Small intestine (tissue), 7 donors: ENCODE data around the gene UBASH3A. TPM values are rescaled to one million over a fixed set of nuclear protein-coding genes. Genes with fewer than 3 reads are reported as not detected.
"Not testable (repeated sequence)": the region's sequence is repeated elsewhere in the genome, so short reads cannot be mapped to it uniquely, and the experiment has no call there.

Experiments
- DNase-seq, 2 donors: peaks; one replicate each; pipeline versions ENCODE4 v3.0.0 to v3.0.0-alpha.2; 2013
- FAIRE-seq: peaks from 2 replicates; lab custom pipeline; 2012; peaks lifted over from hg19 to GRCh38; lab: Jason Lieb, UNC
- H3K27ac ChIP-seq, 3 donors: one replicate each; pipeline ENCODE4 v1.5.1; 2013; ENCODE audit warnings: low read length in 2 of 3, mild to moderate bottlenecking in 2 of 3, control low read depth in 1 of 3, inconsistent platforms in 1 of 3, low read depth in 1 of 3, moderate library complexity in 1 of 3
- H3K27me3 ChIP-seq, 3 donors: one replicate each; pipeline ENCODE4 v1.6.1; 2013; ENCODE audit warnings: low read length in 3 of 3, inconsistent platforms in 1 of 3; ENCODE audit not compliant: control insufficient read depth in 3 of 3, insufficient read depth in 3 of 3
- H3K36me3 ChIP-seq, 3 donors: one replicate each; pipeline ENCODE4 v1.6.1; 2013; ENCODE audit warnings: low read length in 3 of 3, inconsistent platforms in 1 of 3, low read depth in 1 of 3, mild to moderate bottlenecking in 1 of 3, moderate library complexity in 1 of 3; ENCODE audit not compliant: control insufficient read depth in 3 of 3, insufficient read depth in 2 of 3
- H3K4me1 ChIP-seq, 3 donors: one replicate each; pipeline ENCODE4 v1.6.1; 2013; ENCODE audit warnings: low read length in 2 of 3, inconsistent platforms in 1 of 3, low read depth in 1 of 3, mild to moderate bottlenecking in 1 of 3, moderate library complexity in 1 of 3; ENCODE audit not compliant: control insufficient read depth in 3 of 3, insufficient read depth in 2 of 3
- H3K4me3 ChIP-seq, 3 donors: one replicate each; pipeline ENCODE4 v1.5.1; 2013; ENCODE audit warnings: low read length in 3 of 3, control low read depth in 1 of 3, inconsistent platforms in 1 of 3, low read depth in 1 of 3, mild to moderate bottlenecking in 1 of 3, moderate library complexity in 1 of 3
- H3K9me3 ChIP-seq, 2 donors: one replicate each; pipeline ENCODE4 v1.6.1; 2013; ENCODE audit warnings: low read depth in 1 of 2, low read length in 1 of 2; ENCODE audit not compliant: control insufficient read depth in 2 of 2, insufficient read depth in 1 of 2
- WGBS, 3 donors: extraction: QIAGEN DNeasy Blood & Tissue Kit; methylation state at CpG; one replicate each; pipeline ENCODE4 v1.1.7; 2013; 5-methylcytosine and 5-hydroxymethylcytosine counted together
- polyA plus RNA-seq, 4 donors: library from polyadenylated mRNA; stranded (reverse) in 3 of 4; unstranded in 1 of 4; fragments of 200-250 nt in 3 of 4; fragments of 120-200 nt in 1 of 4; gene quantifications; one replicate each; pipeline versions ENCODE4 v1.2.1 to v1.2.3, GENCODE V29; 2013
- donor health status: healthy with polysubstance abuse.
- donor health status: control.
- donor health status: control.
- donor health status: Bipolar disorder and iron deficiency.
- donor health status: healthy.

Gene UBASH3A
- polyA plus RNA-seq, 4 donors: 0.42 to 2.4 (median 0.76) TPM

DNA sequence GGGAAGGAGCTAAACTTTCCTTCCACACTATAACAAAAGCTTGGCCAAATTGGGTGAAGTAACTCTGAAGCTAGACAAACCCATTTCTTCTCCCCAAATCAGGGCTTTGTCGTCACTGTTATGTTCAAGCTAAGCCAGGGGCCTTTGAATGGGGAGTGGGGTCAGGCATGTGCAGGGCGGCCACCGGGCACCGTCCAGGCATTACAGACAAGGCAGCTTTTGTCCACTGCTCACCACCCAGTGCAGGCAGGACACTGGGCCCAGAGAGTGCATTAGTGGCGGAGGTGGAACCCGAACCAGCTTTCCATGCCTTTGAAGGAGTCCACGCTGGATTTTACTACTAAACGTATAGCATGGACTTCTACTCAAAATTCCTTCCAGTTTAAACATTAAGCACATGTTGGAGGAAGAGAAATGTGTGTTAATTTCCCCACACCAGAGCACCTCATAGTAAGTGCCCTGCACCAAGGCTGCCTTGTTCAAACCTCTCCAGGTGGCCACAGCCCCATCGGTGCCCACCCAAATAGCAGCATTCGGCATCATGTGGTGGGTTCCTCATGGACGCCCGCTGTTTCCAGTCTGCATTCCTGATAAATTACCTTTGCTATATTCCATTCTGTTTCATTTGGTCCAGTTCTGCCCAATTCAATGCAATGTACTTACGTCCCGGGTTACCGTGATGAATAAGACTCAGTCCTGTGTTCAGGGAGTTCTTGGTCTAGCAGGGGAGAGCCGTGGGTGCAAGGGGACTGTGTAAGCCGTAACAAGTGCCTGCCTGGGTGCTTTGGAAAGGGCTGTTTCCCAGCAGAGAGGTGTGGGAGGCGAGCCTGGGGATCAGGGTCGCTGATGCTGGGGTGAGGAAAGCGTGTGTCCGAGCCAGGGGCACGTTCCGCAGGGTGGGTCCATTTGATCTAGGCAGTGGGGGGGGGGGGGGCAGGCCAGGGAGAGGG lies 1.6 kb downstream of the UBASH3A start:
- no peaks in the 10 kb centered on the region for H3K36me3 ChIP-seq
- 75 to 86% (median 80%) methylated on average over 23 of the region's 23 CpGs for WGBS, 3 donors

GRCh38 chr21:42406201-42406621 lies 2.5 kb downstream of the UBASH3A start:
- peaks cover 0 to 7% (median 3%) of the 10 kb centered on the region in 3 donors for H3K4me1 ChIP-seq
- H3K4me3 ChIP-seq: peak overlapping the region in 1 of 3 donors; percentile 38
- H3K27me3 ChIP-seq: no peaks in the 10 kb centered on the region
- FAIRE-seq: no peak
- H3K36me3 ChIP-seq: no peaks in the 10 kb centered on the region
- DNase-seq: peak in 1 of 2 donors; percentile 42
- peak overlapping the region in 2 of 3 donors; percentile 41 to 63 for H3K27ac ChIP-seq
- WGBS, 3 donors: 61 to 76% (median 75%) methylated on average over 10 of the region's 10 CpGs
- H3K9me3 ChIP-seq: no peaks in the 10 kb centered on the region

More for the DNA sequence above, 1.6 kb downstream of the UBASH3A start:
- Histone ChIP-seq H3K4me1 (peaks cover 0 to 7% (median 3%) of the 10 kb centered on the region in 3 donors), H3K27me3 (no peaks in the 10 kb centered on the region), H3K27ac (peak overlapping the region in 2 of 3 donors; percentile 50 to 63), H3K9me3 (no peaks in the 10 kb centered on the region), H3K4me3 (peak overlapping the region in 1 of 3 donors; percentile 38)
- no peak for FAIRE-seq
- no peak for DNase-seq

GRCh38 chr21:42406866-42407265 lies 3.2 kb downstream of the UBASH3A start:
- FAIRE-seq (no peak), DNase-seq (no peak)
- peak overlapping the region in 2 of 3 donors; percentile 17 to 48 for H3K27ac ChIP-seq
- H3K27me3 ChIP-seq: no peaks in the 10 kb centered on the region
- peaks cover 0 to 7% (median 3%) of the 10 kb centered on the region in 3 donors for H3K4me1 ChIP-seq
- H3K36me3 ChIP-seq: no peaks in the 10 kb centered on the region
- H3K9me3 ChIP-seq: no peaks in the 10 kb centered on the region
- H3K4me3 ChIP-seq: no peak overlapping the region
- 63 to 79% (median 74%) methylated on average over 7 of the region's 7 CpGs for WGBS, 3 donors

GRCh38 chr21:42407476-42407875 lies 3.8 kb downstream of the UBASH3A start:
- H3K36me3 ChIP-seq: no peaks in the 10 kb centered on the region
- no peaks in the 10 kb centered on the region for H3K9me3 ChIP-seq
- WGBS, 3 donors: 81 to 91% (median 88%) methylated on average over 5 of the region's 5 CpGs
- H3K27ac ChIP-seq: peak overlapping the region in 1 of 3 donors; percentile 48
- DNase-seq: no peak
- H3K27me3 ChIP-seq: no peaks in the 10 kb centered on the region
- no peak for FAIRE-seq
- peaks cover 0 to 4% (median 3%) of the 10 kb centered on the region in 3 donors for H3K4me1 ChIP-seq
- H3K4me3 ChIP-seq: no peak overlapping the region

DNA sequence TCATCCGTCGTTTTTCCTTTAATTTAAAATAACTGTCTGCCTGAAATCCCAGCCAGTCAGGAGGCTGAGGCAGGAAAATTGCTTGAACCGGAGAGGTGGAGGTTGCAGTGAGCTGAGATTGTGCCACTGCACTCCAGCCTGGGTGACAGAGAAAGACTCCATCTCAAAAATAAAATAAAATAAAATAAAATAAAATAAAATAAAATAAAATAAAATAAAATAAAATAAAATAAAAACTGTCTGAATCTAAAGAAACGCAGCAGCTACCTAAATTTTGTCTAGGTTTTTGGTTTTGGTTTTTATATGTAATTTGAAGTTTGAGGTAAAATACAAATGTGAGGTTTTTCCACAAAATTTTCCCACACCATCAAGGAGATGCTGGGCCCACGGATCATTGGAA lies 5.0 kb downstream of the UBASH3A start:
- not testable (repeated sequence) for FAIRE-seq, H3K27ac ChIP-seq, H3K36me3 ChIP-seq, DNase-seq, H3K9me3 ChIP-seq, H3K4me1 ChIP-seq, H3K27me3 ChIP-seq, H3K4me3 ChIP-seq
- WGBS, 3 donors: 85 to 90% (median 90%) methylated on average over 5 of the region's 5 CpGs

DNA sequence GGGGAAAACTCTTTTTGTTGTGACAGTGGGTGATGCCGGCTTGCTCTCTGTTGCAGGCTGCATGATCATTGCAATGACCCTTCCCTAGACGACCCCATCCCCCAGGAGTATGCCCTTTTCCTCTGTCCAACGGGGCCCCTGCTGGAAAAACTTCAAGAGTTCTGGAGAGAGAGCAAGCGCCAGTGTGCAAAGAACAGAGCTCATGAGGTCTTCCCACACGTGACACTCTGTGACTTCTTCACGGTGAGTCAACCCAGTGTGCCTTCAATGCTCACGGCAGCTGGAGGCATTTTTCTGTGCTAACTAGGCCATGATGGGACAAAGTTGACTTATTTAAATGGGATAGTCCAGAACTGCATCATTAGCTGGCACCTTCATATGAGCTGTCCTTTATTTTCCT lies 5.7 kb downstream of the UBASH3A start:
- Histone ChIP-seq H3K27ac (no peak overlapping the region), H3K36me3 (no peaks in the 10 kb centered on the region), H3K4me3 (no peak overlapping the region), H3K4me1 (peaks cover 0 to 3% (median 0%) of the 10 kb centered on the region in 3 donors), H3K27me3 (no peaks in the 10 kb centered on the region), H3K9me3 (no peaks in the 10 kb centered on the region)
- DNase-seq: no peak
- 76 to 77% (median 76%) methylated on average over 7 of the region's 7 CpGs for WGBS, 3 donors
- no peak for FAIRE-seq

- Histone ChIP-seq H3K9me3 (no peaks in the 10 kb centered on the region), H3K27ac (no peak overlapping the region), H3K27me3 (no peaks in the 10 kb centered on the region), H3K36me3 (no peaks in the 10 kb centered on the region), H3K4me3 (no peak overlapping the region), H3K4me1 (peaks cover 0 to 3% (median 0%) of the 10 kb centered on the region in 3 donors)
- no peak for DNase-seq
- FAIRE-seq: no peak
- WGBS, 3 donors: 50 to 60% (median 57%) methylated on average over 7 of the region's 7 CpGs
Observed at GRCh38 chr21:42411197-42411869, 7.6 kb downstream of the UBASH3A start.

GRCh38 chr21:42411891-42412635 lies 8.4 kb downstream of the UBASH3A start:
- Histone ChIP-seq H3K27ac (no peak overlapping the region), H3K4me3 (no peak overlapping the region), H3K4me1 (peaks cover 0 to 1% (median 0%) of the 10 kb centered on the region in 3 donors), H3K27me3 (no peaks in the 10 kb centered on the region), H3K9me3 (no peaks in the 10 kb centered on the region), H3K36me3 (no peaks in the 10 kb centered on the region)
- DNase-seq (no peak), FAIRE-seq (no peak)
- WGBS, 3 donors: 72 to 74% (median 74%) methylated on average over 21 of the region's 21 CpGs
